SU-DHL-6 (cell line): Measurements from ENCODE around the gene MAP3K7CL.

ENCODE experiments used
- H2AFZ ChIP-seq: fragments of 200-600 bp; sonication (generic); 2 replicates; pipeline ENCODE4 v1.6.1; 2014; ENCODE audit warnings: low read depth, mild to moderate bottlenecking, moderate library complexity, mixed read lengths, antibody characterized with exemption, low read length; ENCODE audit not compliant: severe bottlenecking
- H3F3A ChIP-seq: fragments of 200-600 bp; shearing (Covaris generic); 2 replicates; pipeline ENCODE4 v1.6.0; 2016; ENCODE audit warnings: antibody characterized with exemption, mild to moderate bottlenecking; ENCODE audit not compliant: insufficient read depth
- H3K27ac ChIP-seq: fragments of 200-600 bp; sonication (generic); 2 replicates; pipeline ENCODE4 v1.5.1; 2016; ENCODE audit warnings: low read depth, mild to moderate bottlenecking, low read length, moderate library complexity, mixed read lengths
- H3K27me3 ChIP-seq: fragments of 200-600 bp; sonication (generic), shearing (Covaris generic); 2 replicates; pipeline ENCODE4 v1.6.0; 2014; ENCODE audit warnings: mild to moderate bottlenecking, low read length
- H3K36me3 ChIP-seq: fragments of 200-600 bp; sonication (generic); 2 replicates; pipeline ENCODE4 v1.6.1; 2014; ENCODE audit warnings: mild to moderate bottlenecking, low read length, mixed read lengths
- H3K4me2 ChIP-seq: fragments of 300-600, 200-600 bp; shearing (Covaris generic), sonication (generic); 2 replicates; pipeline ENCODE4 v1.6.0; 2014; ENCODE audit warnings: low read length, low read depth, mild to moderate bottlenecking; ENCODE audit not compliant: poor library complexity, severe bottlenecking
- H3K4me3 ChIP-seq: fragments of 200-600 bp; sonication (generic); 2 replicates; pipeline ENCODE4 v1.5.1; 2014; ENCODE audit warnings: antibody characterized with exemption, low read length, mild to moderate bottlenecking, mixed read lengths; ENCODE audit not compliant: insufficient read depth, poor library complexity, severe bottlenecking
- H3K79me2 ChIP-seq: fragments of 200-600 bp; sonication (generic); 2 replicates; pipeline ENCODE4 v1.6.1; 2014; ENCODE audit warnings: mild to moderate bottlenecking, low read length, moderate library complexity; ENCODE audit not compliant: insufficient read depth
- H3K9ac ChIP-seq: fragments of 200-600 bp; sonication (generic); 2 replicates; pipeline ENCODE4 v1.7.0; 2014; ENCODE audit warnings: mild to moderate bottlenecking, low read length
- H3K9me2 ChIP-seq: fragments of 200-600 bp; sonication (generic); replicated peaks from 2 replicates; pipeline ENCODE4 v1.6.1; 2014; ENCODE audit warnings: low read length; ENCODE audit not compliant: insufficient read depth
- H3K9me3 ChIP-seq: fragments of 200-600 bp; sonication (generic); 2 replicates; pipeline ENCODE4 v1.6.1; 2014; ENCODE audit warnings: low read length, mixed read lengths; ENCODE audit not compliant: insufficient read depth
- H4K20me1 ChIP-seq: fragments of 200-600 bp; sonication (generic); 2 replicates; pipeline ENCODE4 v1.6.1; 2014; ENCODE audit warnings: low read depth, mild to moderate bottlenecking, antibody characterized with exemption, low read length, moderate library complexity, mixed read lengths
- CTCF ChIP-seq: fragments of 200-600 bp; sonication (generic); IDR thresholded peaks from one replicate; pipeline ENCODE4 v1.5.1; 2017; ENCODE audit warnings: antibody characterized with exemption, mild to moderate bottlenecking, low read length, moderate library complexity; ENCODE audit not compliant: insufficient read depth, poor library complexity, severe bottlenecking
- EZH2phosphoT487 ChIP-seq: fragments of 200-600 bp; sonication (generic), shearing (Covaris generic); conservative IDR thresholded peaks from 2 replicates; pipeline ENCODE4 v1.6.1; 2018; ENCODE audit warnings: mild to moderate bottlenecking, antibody characterized with exemption, low read length, moderate library complexity, mixed read lengths

Gene MAP3K7CL

GRCh38 chr21:29208044-29208681, 77.7 kb downstream of the MAP3K7CL start:
- H2AFZ ChIP-seq = no peak overlapping the region
- H3K9me2 ChIP-seq = no peaks in the 10 kb centered on the region
- H3F3A ChIP-seq = no peaks in the 10 kb centered on the region
- no peak overlapping the region for H3K27ac ChIP-seq
- no peak overlapping the region for H3K4me3 ChIP-seq
- TF ChIP-seq EZH2phosphoT487 (no peak), CTCF (no peak)
- H3K4me2 ChIP-seq = no peak overlapping the region
- H3K27me3 ChIP-seq = no peaks in the 10 kb centered on the region
- H3K36me3 ChIP-seq = no peaks in the 10 kb centered on the region
- no peaks in the 10 kb centered on the region for H3K9me3 ChIP-seq
- H3K79me2 ChIP-seq = no peaks in the 10 kb centered on the region
- H3K9ac ChIP-seq = no peak overlapping the region
- no peaks in the 10 kb centered on the region for H4K20me1 ChIP-seq

- no peaks in the 10 kb centered on the region for H4K20me1 ChIP-seq
- no peaks in the 10 kb centered on the region for H3K27me3 ChIP-seq
- H3K79me2 ChIP-seq = no peaks in the 10 kb centered on the region
- no peaks in the 10 kb centered on the region for H3F3A ChIP-seq
- no peaks in the 10 kb centered on the region for H3K36me3 ChIP-seq
- H3K27ac ChIP-seq = no peak overlapping the region
- H3K9me2 ChIP-seq = no peaks in the 10 kb centered on the region
- H3K4me3 ChIP-seq = no peak overlapping the region
- H3K4me2 ChIP-seq = no peak overlapping the region
- H2AFZ ChIP-seq = no peak overlapping the region
- TF ChIP-seq EZH2phosphoT487 (no peak), CTCF (no peak)
- H3K9ac ChIP-seq = no peak overlapping the region
- no peaks in the 10 kb centered on the region for H3K9me3 ChIP-seq
Measured at GRCh38 chr21:29208682-29209059, 78.2 kb downstream of the MAP3K7CL start.

GRCh38 chr21:29209696-29210095, 79.3 kb downstream of the MAP3K7CL start:
- Histone ChIP-seq H3K27ac (no peak overlapping the region), H3K9me2 (no peaks in the 10 kb centered on the region), H3K79me2 (no peaks in the 10 kb centered on the region), H3K4me2 (no peak overlapping the region), H3K9me3 (no peaks in the 10 kb centered on the region), H3K27me3 (no peaks in the 10 kb centered on the region), H4K20me1 (no peaks in the 10 kb centered on the region), H3K4me3 (no peak overlapping the region), H3K36me3 (no peaks in the 10 kb centered on the region), H3K9ac (no peak overlapping the region), H3F3A (no peaks in the 10 kb centered on the region), H2AFZ (no peak overlapping the region)
- no peak for TF ChIP-seq CTCF
- no peak for TF ChIP-seq EZH2phosphoT487
